K562 (cell line): ENCODE measurements around the gene AQP1. TPM values are rescaled to one million over a fixed set of nuclear protein-coding genes. Genes with fewer than 3 reads are reported as not detected.

Experiments
- AFF4 ChIP-seq: sonication (generic); formaldehyde crosslinking; IDR thresholded peaks from 2 replicates; pipeline ENCODE4 v1.8.0; 2023; ENCODE audit warnings: mild to moderate bottlenecking, missing genetic modification reagents
- CBX5 ChIP-seq: IDR thresholded peaks from 2 replicates; pipeline ENCODE4 v1.6.1; 2014; ENCODE audit warnings: low read depth, borderline replicate concordance
- JUND ChIP-seq, 2 experiments: IDR thresholded peaks; 2 replicates in 1 of 2; 3 replicates in 1 of 2; pipeline ENCODE4 v1.6.1; 2011; ENCODE audit warnings: borderline replicate concordance in 2 of 2, low read depth in 2 of 2, low read length in 2 of 2, improper control_type of control experiment in 1 of 2, missing biosample characterization in 1 of 2, missing genetic modification characterization in 1 of 2, missing genetic modification reagents in 1 of 2
- ZNF124 ChIP-seq: sonication (generic); formaldehyde crosslinking; IDR thresholded peaks from 2 replicates; pipeline ENCODE4 v1.8.1; 2022; ENCODE audit warnings: missing genetic modification reagents
- polyA plus RNA-seq, 8 experiments: library from polyadenylated mRNA; depleted of rRNA in 4 of 8; stranded (reverse) in 5 of 8; unstranded in 3 of 8; fragments of >200 nt; fragmentation: Nextera tagmentation in 2 of 8; fragmentation: Illumina TruSeq in 1 of 8; extraction: Ambion mirVana in 2 of 8; extraction: Trizol in 1 of 8; gene quantifications; 2 replicates each; pipeline versions ENCODE4 v1.2.1 to v1.2.3, GENCODE V29; 2011 to 2014; ENCODE audit warnings: inconsistent platforms in 1 of 8, missing spikeins in 1 of 8
- total RNA-seq, 7 experiments: library from RNA; depleted of rRNA in 6 of 7; stranded (reverse); fragments of >200 nt in 6 of 7; fragmentation: Illumina TruSeq in 2 of 7; extraction: Trizol in 2 of 7; gene quantifications; 2 replicates each; pipeline versions ENCODE4 v1.2.1 to v1.2.3, GENCODE V29; 2011 to 2021; ENCODE audit warnings: low replicate concordance in 1 of 7
- TF ChIP-seq, protein P1 (sequence below): fragments of 450-650 bp; conservative IDR thresholded peaks from 2 replicates; pipeline ENCODE4 v1.6.1; 2016; ENCODE audit warnings: missing genetic modification characterization, low read depth, mild to moderate bottlenecking, control low read depth, missing compliant biosample characterization
- TF ChIP-seq, protein P2 (sequence below): fragments of 250-450 bp; sonication (Bioruptor Pico); IDR thresholded peaks from 2 replicates; pipeline ENCODE4 v1.4.0; 2020; ENCODE audit warnings: borderline replicate concordance
- TF ChIP-seq, protein P3 (sequence below): fragments of 450-650 bp; IDR thresholded peaks from 2 replicates; pipeline ENCODE4 v1.6.1; 2016; ENCODE audit warnings: antibody characterized with exemption
- TF ChIP-seq, protein P4 (sequence below): sonication (generic); formaldehyde crosslinking; IDR thresholded peaks from 2 replicates; pipeline ENCODE4 v1.8.0; 2022; ENCODE audit warnings: missing genetic modification reagents, mild to moderate bottlenecking, borderline replicate concordance

Gene AQP1
- total and polyA plus RNA-seq, 9 of the 15 experiments (the other 6 are each of a cell fraction or from before 2014, with no cell fraction given): 0.18 to 12.6 (median 4.1) TPM

GRCh38 chr7:30915005-30915601 lies 3.5 kb downstream of the AQP1 start (continued):
- 0 out of 2 replicates have a peak, but pooled peaks have one; percentile 40 for TF ChIP-seq CBX5
- TF ChIP-seq, protein P1, sequence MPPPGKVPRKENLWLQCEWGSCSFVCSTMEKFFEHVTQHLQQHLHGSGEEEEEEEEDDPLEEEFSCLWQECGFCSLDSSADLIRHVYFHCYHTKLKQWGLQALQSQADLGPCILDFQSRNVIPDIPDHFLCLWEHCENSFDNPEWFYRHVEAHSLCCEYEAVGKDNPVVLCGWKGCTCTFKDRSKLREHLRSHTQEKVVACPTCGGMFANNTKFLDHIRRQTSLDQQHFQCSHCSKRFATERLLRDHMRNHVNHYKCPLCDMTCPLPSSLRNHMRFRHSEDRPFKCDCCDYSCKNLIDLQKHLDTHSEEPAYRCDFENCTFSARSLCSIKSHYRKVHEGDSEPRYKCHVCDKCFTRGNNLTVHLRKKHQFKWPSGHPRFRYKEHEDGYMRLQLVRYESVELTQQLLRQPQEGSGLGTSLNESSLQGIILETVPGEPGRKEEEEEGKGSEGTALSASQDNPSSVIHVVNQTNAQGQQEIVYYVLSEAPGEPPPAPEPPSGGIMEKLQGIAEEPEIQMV (tag): no peak
- peak; percentile 73 for TF ChIP-seq JUND (IDR thresholded peaks at IDR 0.05; ENCODE audit: borderline replicate concordance, low read depth, low read length)
- no peak; the same call in 2 of the 3 replicates for TF ChIP-seq JUND (tag; IDR thresholded peaks at IDR 0.05; ENCODE audit: borderline replicate concordance, low read depth, low read length)
- TF ChIP-seq, protein P2, sequence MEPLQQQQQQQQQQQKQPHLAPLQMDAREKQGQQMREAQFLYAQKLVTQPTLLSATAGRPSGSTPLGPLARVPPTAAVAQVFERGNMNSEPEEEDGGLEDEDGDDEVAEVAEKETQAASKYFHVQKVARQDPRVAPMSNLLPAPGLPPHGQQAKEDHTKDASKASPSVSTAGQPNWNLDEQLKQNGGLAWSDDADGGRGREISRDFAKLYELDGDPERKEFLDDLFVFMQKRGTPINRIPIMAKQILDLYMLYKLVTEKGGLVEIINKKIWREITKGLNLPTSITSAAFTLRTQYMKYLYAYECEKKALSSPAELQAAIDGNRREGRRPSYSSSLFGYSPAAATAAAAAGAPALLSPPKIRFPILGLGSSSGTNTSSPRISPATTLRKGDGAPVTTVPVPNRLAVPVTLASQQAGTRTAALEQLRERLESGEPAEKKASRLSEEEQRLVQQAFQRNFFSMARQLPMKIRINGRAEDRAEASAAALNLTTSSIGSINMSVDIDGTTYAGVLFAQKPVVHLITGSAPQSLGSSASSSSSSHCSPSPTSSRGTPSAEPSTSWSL: no peak
- TF ChIP-seq AFF4 (CRISPR knock-in tag): no peak
- no peak for TF ChIP-seq ZNF124 (CRISPR knock-in tag)
- TF ChIP-seq, protein P3, sequence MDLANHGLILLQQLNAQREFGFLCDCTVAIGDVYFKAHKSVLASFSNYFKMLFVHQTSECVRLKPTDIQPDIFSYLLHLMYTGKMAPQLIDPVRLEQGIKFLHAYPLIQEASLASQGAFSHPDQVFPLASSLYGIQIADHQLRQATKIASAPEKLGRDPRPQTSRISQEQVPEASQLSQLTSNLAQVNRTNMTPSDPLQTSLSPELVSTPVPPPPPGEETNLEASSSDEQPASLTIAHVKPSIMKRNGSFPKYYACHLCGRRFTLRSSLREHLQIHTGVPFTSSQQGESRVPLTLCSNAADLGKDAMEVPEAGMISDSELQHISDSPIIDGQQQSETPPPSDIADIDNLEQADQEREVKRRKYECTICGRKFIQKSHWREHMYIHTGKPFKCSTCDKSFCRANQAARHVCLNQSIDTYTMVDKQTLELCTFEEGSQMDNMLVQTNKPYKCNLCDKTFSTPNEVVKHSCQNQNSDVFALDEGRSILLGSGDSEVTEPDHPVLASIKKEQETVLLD: peak; percentile 86
- TF ChIP-seq, protein P4, sequence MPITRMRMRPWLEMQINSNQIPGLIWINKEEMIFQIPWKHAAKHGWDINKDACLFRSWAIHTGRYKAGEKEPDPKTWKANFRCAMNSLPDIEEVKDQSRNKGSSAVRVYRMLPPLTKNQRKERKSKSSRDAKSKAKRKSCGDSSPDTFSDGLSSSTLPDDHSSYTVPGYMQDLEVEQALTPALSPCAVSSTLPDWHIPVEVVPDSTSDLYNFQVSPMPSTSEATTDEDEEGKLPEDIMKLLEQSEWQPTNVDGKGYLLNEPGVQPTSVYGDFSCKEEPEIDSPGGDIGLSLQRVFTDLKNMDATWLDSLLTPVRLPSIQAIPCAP (CRISPR knock-in tag): no peak
